ENCODE measurements around the gene GSTA5.
"Not testable (repeated sequence)": the region's sequence is repeated elsewhere in the genome, so short reads cannot be mapped to it uniquely, and the experiment has no call there.

GSTA5 gene

DNA sequence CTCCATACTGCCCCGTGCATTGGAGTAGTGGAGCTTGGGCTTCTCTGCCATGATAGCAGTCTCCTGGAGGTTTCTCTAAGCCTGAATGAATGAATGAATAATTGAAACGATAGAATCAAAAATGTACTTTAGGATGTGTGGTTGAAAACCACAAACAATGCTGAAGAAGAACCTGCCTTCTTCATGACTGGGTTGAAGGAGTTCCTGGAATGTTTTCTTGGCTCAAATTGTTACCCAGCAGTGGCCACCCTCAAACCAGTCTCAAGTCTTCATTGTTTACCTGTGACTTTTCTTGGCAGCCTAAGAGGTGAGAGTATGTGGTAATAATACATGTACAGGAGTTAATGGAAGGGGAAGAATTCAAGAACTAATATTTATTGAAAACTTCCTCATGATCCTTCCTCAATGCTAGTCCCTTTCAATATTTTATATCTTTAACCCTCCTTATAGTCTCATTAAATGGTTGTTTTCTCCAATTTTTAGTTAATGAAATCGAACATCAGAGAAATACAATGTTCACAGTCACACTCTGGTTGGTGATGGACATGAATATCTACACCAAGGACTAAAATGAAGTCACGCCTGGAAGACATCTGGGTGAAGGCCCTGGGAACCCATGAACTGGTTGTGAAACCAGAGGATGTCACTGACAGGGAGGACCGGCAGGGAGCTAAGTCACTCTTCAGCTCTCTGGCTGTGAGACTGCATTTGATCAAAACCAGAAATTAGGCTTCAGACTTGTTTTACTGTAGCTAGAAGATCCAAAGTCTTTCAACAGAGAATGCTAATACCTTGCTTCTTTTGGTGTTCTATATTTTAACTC is at the start of gene GSTA5:
Gene GSTA5 (minus strand): TSS at position 51 of the 823 bp plus-strand sequence.
- DNase-seq (no peak), ATAC-seq (no peak)

DNA sequence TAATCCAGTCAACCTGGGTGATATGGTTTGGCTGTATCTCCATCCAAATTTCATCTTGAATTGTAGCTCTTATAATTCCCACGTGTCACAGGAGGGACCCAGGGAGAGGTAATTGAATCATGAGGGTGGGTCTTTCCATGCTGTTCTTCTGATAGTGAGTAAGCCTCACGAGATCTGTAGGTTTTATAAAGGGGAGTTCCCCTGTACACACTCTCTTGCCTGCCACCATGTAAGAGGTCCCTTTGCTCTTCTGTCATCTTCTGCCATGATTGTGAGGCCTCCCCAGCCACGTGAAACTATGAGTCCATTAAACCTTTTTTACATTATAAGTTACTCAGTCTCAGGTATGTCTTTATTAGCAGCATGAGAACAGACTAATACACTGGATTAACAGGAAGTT is 49.4 kb upstream of the GSTA5 start:
- DNase-seq = no peak
- ATAC-seq = no peak

DNA sequence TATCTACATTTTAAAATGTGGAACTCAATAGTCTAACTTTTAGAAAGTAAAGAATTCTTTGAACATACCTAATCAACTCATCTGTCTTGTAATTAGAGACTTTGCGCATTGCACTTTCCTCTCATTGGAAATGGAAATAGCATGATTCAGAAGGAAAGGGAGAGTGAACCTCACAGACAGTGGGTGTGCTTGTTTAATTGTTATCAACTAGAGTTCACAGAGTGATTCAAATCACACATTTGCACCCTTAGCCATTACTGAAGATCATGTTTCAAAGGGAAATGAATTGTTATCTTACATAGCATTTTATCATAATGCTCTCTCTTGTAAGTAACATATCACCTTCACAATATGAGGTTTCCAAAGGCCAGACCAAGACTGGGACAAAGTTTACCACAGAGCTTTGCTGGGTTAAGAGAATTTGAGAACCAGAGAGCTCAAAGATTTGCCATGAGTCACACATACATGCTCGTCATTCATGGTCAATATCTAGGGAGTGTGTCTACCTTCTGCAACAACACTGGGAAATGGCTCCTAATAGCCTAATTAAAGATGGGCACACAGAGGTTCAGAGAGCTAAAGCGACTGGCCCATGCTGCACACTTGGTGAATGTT is 47.4 kb upstream of the GSTA5 start:
- no peak for DNase-seq

DNA sequence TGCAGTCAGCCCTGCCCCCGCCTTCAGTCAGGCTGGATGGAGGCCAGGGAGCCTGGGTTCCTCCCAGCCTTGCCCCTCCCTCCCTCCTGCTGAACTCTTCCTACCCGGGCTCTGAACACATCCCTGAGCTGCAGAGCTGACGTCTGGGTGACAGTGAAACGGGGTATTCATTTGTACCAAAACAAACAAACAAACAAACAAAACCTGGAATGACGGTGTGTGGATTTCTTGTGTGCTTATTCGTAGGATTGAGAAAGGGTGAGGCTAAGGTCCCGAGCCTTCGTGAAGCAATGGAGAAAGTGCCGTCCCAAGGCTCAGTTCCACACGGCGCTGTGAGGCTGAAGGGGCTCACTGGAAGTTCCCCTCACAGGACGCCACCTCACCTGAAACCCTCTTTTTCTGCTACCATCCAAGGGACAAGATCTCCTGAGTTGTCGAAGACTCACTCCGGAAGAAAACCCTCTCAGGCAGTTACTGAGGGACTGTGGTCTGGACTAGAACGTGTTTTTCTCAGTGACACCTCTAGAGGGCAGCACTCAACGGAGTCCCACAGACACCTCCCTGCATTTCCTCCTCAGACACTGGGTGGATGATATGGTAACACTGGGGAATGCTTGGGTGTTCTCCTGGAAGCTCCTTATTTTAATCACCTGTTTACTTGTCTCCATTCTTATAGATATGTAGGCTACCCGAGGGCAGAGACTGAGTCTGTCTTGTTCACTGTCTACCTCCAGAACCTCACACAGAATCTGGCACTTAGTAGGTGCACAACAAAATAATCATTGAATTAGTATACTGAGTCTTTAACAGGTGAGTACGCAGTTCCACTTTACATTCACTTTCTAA is 41.6 kb upstream of the GSTA5 start:
- ATAC-seq (peak; percentile 96), DNase-seq (peak; percentile 69)

More for the DNA sequence above, 47.4 kb upstream of the GSTA5 start:
- peak; percentile 76 for ATAC-seq

DNA sequence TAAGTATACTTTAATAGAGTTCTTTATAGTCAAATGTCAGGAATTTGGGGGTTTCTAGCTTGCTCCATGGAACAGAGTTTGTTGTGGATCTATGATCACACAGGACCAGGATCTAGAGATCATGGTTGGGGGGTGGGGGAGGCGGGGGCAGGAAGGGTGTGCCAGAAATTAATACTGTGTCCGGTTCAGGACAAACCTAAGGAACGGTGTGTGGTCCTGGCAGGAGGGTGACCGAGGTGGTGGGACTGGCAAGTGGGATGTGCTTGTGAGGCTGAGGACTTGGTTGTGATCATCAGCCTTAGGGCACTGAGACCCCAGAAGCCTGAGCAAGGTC is 41.0 kb upstream of the GSTA5 start:
- DNase-seq (no peak), ATAC-seq (no peak)

DNA sequence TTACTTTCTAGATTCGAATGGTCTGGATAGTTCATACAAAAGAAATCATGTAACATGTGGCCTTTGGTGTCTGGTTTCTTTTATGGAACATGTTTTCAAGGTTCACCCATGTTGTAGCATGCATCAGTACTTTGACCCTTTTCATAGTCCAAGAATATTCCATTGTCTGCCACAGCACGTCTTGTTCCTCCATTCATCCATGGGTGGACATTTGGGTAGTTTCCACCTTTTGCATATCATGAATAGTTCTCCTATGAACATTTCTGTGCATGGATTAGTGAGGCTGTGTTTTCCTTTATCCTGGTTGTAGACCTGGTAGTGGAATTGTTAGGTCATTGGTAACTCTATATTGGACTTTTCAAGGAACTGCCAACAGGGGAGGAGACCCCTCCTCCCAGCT is 37.2 kb upstream of the GSTA5 start:
- ATAC-seq (no peak), DNase-seq (no peak)

DNA sequence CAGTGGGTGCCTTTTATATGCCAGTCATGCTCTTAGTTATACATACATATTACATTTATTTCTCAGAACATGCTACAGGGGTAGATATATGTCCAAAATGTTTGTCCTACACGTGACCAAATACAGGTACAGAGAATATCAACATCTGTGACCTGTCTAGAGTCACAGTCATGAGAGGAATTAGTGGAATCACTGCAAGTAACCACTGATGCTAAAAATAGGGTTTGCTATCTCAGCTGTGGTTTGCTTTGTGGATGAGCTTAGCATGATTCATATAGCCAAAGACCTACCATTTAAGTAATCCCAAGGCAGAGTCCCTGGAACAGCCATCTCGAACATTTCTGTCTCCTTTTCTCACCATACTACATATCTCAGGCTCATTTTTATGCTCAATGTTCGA is 36.6 kb upstream of the GSTA5 start:
- ATAC-seq (peak; percentile 68), DNase-seq (no peak)

DNA sequence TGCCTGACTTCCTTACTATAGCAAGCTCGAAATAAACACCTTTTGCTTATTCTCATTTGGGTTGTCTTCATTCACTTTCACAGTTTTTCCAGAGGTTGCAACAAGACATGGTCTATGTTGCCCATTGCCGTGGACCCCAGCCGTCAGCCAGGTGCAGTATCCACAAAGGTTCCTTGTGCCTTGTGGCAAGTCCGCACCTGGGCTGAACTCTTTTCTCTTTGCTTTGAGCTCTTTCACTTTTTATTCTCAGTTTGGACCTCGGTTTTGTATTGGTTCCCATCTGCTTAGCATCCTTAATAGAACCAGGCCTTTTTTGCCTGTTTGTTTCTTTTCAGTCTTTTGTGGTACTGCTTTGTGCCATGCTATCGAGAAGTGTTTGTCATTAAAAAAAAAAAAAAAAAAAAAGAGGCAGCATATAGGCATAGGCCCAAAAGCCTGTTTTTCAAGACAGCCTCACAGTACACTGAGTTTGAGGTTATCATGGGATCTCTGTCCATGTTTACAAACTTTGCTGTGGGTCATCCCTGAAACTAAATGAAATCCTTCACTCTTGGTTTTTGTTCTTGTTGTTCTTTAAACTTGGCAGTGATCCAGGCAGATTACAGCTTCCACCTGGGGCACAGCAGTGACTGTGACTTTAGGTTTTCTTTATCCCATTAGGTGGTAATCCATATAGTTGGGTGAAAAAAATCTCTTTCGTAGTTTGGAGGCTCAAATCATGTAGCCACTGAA is 35.6 kb upstream of the GSTA5 start:
- DNase-seq (no peak), ATAC-seq (no peak)

DNA sequence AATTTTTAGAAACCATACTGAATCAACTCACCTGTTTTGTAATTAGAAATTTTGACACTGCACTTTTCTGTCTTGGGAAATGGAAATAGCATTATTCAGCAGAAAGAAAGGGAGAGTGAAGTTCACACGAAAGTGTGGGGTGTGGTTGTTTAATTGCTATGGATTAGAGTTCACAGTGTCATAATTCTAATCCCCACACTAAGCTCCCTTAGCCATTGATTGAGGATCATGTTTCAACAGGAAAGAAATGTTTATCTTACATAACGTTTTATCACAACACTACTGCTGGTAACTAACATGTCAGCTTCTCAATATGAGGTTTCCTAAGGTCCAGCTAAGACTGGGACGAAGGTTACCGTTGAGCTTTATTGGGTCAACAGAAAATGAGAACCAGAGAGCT is 31.4 kb upstream of the GSTA5 start:
- no peak for DNase-seq
- ATAC-seq = no peak

DNA sequence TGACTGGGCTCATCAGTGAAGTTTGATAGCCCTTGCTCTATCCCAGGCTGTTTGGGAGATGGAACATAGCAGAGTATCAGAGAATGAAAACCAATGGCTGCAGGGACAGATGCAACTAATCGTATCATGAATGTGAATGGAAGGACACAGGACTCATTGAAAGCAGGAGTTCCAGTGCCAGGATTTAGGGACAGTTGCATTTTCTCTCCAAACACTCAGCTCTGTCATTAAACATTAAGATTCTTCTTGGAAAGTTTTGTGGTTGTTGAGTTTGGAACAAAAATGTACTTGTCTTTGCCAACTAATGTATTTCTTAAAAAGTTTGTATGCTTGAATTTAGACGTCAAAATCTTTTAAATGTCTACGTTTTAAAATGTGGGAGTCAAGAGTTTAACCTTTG is 31.0 kb upstream of the GSTA5 start:
- DNase-seq = no peak
- no peak for ATAC-seq

DNA sequence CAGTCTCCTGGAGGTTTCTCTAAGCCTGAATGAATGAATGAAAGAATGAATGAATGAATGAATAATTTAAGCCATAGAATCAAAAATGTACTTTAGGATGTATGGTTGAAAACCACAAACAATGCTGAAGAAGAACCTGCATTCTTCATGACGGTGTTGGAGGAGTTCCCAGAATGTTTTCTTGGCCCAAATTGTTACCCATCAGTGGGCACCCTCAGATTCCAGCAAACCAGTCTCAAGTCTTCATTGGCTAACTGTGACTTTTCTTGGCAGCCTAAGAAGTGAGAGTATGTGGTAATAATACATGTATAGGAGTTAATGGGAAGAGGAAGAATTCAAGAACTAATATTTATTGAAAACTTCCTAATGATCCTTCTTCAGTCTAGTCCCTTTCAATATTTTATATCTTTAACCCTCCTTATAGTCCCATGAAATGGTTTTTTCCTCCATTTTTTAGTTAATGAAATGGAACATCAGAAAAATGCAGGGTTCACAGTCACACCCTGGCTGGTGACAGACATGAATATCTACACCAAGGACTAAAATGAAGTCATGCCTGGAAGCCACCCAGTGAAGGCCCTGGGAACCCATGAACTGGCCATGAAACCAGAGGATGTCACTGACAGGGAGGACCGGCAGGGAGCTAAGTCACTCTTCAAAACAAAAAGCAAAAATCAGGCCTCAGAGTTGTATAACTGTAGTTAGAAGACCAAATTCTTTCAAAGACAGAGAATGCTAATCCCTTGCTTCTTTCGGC is 29.9 kb upstream of the GSTA5 start:
- ATAC-seq, DNase-seq: not testable (repeated sequence)

DNA sequence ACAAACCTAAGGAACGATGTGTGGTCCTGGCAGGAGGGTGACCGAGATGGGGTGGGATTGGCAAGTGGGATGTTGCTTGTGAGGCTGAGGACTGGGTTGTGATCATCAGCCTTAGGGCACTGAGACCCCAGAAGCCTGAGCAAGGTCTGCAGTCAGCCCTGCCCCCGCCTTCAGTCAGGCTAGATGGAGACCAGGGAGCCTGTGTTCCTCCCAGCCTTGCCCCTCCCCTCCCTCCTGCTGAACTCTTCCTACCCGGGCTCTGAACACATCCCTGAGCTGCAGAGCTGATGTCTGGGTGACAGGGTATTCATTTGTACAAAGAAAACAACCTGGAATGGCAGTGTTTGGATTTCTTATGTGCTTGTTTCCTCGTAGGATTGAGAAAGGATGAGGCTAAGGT is 28.3 kb upstream of the GSTA5 start:
- not testable (repeated sequence) for ATAC-seq, DNase-seq

DNA sequence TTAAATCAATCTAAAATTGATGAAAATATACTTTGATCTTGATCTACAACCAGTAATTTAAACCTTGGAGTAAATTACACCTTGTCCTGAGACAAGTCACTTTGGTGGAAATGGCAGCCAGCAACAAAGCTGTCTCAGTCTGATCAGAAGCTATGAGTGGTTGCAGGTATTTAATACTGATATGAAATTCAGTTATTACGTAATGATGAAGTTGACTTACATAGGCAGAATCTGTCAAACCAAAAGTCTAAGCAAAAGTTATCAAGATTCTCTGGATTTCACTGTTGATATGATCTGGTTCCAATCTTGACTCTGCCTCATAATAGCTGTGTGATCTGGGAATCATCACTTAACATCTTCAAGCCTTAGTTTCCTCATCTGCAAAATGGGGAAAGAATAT is 27.6 kb upstream of the GSTA5 start:
- no peak for ATAC-seq

DNA sequence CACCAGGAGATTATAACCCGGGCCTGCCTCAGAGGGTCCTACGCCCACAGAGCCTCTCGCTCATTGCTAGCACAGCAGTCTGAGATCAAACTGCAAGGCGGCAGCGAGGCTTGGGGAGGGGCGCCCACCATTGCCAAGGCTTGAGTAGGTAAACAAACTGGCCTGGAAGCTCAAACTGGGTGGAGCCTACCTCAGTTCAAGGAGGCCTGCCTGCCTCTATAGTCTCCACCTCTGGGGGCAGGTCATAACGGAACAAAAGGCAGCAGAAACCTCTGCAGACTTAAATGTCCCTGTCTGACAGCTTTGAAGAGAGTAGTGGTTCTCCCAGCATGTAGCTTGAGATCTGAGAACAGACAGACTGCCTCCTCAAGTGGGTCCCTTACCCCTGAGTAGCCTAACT is 20.5 kb upstream of the GSTA5 start:
- not testable (repeated sequence) for ATAC-seq, DNase-seq

More for the DNA sequence above, 27.6 kb upstream of the GSTA5 start:
- no peak for DNase-seq

DNA sequence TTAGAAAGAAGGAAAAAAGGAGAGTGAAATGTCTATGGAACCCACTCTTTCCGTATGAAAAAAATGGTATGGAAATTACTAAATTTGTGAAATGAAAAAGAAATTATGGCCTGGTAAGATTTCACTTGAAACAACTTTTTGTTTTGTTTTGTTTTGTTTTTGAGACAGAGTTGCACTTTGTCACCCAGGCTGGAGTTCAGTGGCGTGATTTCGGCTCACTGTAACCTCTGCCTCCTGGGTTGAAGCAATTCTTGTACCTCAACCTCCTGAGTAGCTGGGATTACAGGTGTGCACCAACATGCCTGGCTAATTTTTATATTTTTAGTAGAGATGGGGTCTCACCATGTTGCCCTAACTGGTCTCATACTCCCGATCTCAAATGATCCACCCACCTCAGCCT is 17.8 kb upstream of the GSTA5 start:
- ATAC-seq (no peak), DNase-seq (no peak)

DNA sequence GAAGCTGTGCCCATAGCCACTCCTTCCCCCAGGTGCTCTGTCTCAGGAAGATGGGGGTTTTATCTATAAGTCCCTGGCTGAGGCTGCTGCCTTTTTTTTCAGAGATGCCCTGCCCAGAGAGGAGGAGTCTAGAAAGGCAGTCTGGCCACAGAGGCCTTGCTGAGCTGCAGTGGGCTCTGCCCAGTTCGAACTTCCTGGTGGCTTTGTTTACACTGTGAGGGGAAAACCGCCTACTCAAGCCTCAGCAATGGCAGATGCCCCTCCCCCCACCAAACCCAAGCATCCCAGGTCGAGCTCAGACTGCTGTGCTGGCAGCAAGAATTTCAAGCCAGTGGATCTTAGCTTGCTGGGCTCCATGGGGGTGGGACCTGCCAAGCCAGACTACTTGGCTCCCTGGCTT is 15.5 kb upstream of the GSTA5 start:
- DNase-seq = not testable (repeated sequence)

DNA sequence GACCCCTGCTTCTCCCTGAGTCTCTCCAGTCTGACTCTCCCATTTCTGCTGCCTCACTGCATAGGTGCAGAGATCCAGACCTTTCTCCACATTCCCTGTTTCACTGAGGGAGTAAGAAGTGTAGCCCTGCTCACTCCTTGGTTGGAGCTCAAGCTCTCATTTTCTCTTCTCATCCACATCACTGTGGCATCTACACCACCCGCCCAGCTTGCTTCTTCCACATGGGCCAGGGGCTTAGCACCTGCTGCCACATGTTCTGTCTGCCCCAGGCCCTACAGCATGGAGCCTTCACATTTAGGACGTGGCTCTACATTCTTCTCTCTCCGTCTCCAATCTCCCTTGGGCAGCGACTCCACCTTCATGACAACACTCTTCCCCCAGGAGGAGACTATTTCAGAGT is 8.5 kb upstream of the GSTA5 start:
- DNase-seq = no peak
- no peak for ATAC-seq

More for the DNA sequence above, 15.5 kb upstream of the GSTA5 start:
- not testable (repeated sequence) for ATAC-seq

DNA sequence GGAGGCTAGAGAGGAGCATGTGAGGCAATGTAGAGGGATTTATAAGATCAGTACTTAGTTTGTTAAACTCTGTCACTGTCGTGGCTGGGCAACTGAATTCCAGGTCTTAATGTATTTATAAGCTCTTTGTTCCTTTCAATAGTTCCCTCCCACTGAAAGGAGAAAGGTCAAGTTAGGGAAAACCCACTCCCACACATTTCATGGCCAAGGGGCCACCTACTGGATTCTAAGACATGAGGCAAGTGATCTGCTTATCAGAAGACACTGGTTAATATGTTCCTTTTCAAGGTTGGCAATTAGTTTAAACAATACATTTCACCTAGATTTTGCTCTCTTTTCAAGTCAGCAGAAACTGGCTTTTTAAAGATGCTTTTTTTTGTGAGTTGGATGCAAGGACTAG is 5.4 kb upstream of the GSTA5 start:
- ATAC-seq (no peak), DNase-seq (no peak)

DNA sequence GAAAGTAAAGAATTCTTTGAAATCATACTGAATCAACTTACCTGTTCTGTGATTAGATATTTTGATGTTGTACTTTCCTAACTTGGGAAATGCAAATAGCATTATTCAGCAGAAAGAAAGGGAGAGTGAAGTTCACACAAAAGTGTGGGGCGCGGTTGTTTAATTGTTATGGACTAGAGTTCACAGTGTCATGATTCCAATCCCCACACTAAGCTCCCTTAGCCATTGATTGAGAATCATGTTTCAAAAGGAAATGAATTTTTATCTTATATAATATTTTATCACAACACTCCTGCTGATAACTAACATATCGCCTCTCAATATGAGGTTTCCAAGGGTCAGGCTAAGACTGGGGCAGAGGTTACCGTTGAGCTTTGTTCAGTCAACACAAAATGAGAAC is 3.0 kb upstream of the GSTA5 start:
- ATAC-seq = no peak
- no peak for DNase-seq

DNA sequence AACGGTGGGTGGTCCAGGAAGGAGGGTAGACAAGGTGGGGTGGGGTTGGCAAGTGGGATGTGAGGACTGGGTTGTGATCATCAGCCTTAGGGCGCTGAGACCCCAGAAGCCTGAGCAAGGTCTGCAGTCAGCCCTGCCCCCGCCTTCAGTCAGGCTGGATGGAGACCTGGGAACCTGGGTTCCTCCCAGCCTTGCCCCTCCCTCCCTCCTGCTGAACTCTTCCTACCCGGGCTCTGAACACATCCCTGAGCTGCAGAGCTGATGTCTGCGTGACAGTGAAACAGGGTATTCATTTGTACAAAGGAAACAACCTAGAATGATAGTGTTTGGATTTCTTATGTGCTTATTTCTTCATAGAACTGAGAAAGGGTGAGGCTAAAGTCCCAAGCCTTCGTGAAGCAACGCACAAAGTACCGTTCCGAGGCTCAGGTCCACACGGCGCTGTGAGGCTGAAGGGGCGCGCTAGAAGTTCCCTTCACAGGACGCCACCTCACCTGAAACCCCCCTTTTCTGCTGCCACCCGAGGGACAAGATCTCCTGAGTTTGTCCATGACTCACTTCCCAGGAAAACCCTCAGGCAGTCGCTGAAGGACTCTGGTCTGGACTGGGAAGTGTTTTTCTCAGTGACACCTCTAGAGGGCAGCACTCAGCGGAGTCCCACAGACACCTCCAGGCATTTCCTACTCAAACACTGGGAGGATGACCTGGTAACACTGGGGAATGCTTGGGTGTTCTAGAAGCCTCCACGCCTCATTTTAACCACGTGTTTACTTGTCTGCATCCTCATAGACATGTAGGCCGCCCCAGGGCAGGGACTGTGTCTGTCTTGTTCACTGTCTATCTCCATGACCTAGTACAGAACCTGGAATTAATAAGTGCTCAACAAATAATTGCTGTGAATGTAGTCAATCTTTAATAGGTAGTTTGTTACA is 1.2 kb downstream of the GSTA5 start:
- ATAC-seq (peak; percentile 77), DNase-seq (peak; percentile 56)

All from stimulated activated naive CD8-positive, alpha-beta T cell treated with anti-CD3 and anti-CD28 coated beads, Interleukin-15, Interleukin-2, amounts not matched to agents 100 U/mL and 50 U/mL, for 24 hours (primary cell).